Immature natural killer cell (primary cell): ENCODE results near the gene TET3. TPM values are rescaled to one million over a fixed set of nuclear protein-coding genes. Genes with fewer than 3 reads are reported as not detected.
A peak's percentile ranks its signal among the peaks of the same experiment; 100 is the strongest.

Experiments
- DNase-seq, 3 donors: peaks; one replicate each; pipeline ENCODE4 v3.0.0; 2022; ENCODE audit warnings: mixed read lengths in 1 of 3
- H3K27ac Mint-ChIP-seq, 6 donors: one replicate each; pipeline ENCODE4 v1.8.0; 2020; ENCODE audit warnings: mixed read lengths in 6 of 6, mild to moderate bottlenecking in 5 of 6, inconsistent platforms in 4 of 6, moderate library complexity in 3 of 6
- H3K27me3 Mint-ChIP-seq, 3 donors: one replicate each; pipeline ENCODE4 v1.8.0; 2020 to 2021; ENCODE audit warnings: low read depth in 3 of 3, mild to moderate bottlenecking in 3 of 3, mixed read lengths in 3 of 3, moderate library complexity in 3 of 3, inconsistent platforms in 1 of 3
- H3K36me3 Mint-ChIP-seq, 3 donors: one replicate each; pipeline ENCODE4 v1.8.0; 2020; ENCODE audit warnings: mixed read lengths in 3 of 3, inconsistent platforms in 2 of 3, mild to moderate bottlenecking in 2 of 3
- H3K4me1 Mint-ChIP-seq, 2 donors: one replicate each; pipeline ENCODE4 v1.8.0; 2020; ENCODE audit warnings: inconsistent platforms in 2 of 2, mild to moderate bottlenecking in 2 of 2, mixed read lengths in 2 of 2, moderate library complexity in 1 of 2
- H3K4me3 Mint-ChIP-seq, 5 donors: one replicate each; pipeline ENCODE4 v1.8.0; 2020; ENCODE audit warnings: mild to moderate bottlenecking in 5 of 5, mixed read lengths in 5 of 5, inconsistent platforms in 3 of 5, moderate library complexity in 3 of 5
- H3K9me3 Mint-ChIP-seq, 6 donors: one replicate each; pipeline ENCODE4 v1.8.0; 2020; ENCODE audit warnings: mild to moderate bottlenecking in 6 of 6, mixed read lengths in 6 of 6, inconsistent platforms in 4 of 6, moderate library complexity in 3 of 6
- polyA plus RNA-seq, 3 donors: library from polyadenylated mRNA; unstranded; fragments of 300-500 nt; fragmentation: Illumina TruSeq; gene quantifications; one replicate each; pipeline ENCODE4 v1.2.3, GENCODE V29; 2021

Gene TET3
- polyA plus RNA-seq, 3 donors from 2014 or later: 0.16 to 1.2 TPM; not detected in 1

- peak; percentile 77 to 80 (median 77) for DNase-seq
- Mint-ChIP-seq H3K36me3 (no peaks in the 10 kb centered on the region), H3K27me3 (peaks cover 7 to 10% (median 7%) of the 10 kb centered on the region in 3 donors), H3K27ac (peak overlapping the region; percentile 80 to 95 (median 92)), H3K4me3 (peak overlapping the region; percentile 66 to 85 (median 78)), H3K4me1 (peaks cover 42 to 44% of the 10 kb centered on the region in 2 donors), H3K9me3 (no peaks in the 10 kb centered on the region)
Observed at GRCh38 chr2:73970850-73971471, 13.7 kb upstream of the TET3 start.

- DNase-seq: no peak
- Mint-ChIP-seq H3K27me3 (peaks cover 7 to 10% (median 7%) of the 10 kb centered on the region in 3 donors), H3K4me3 (peak overlapping the region; percentile 66 to 85 (median 78)), H3K27ac (peak overlapping the region; percentile 80 to 95 (median 92)), H3K4me1 (peaks cover 42 to 44% of the 10 kb centered on the region in 2 donors), H3K9me3 (no peaks in the 10 kb centered on the region), H3K36me3 (no peaks in the 10 kb centered on the region)
Observed at GRCh38 chr2:73971722-73972121, 13.0 kb upstream of the TET3 start.

- no peak for DNase-seq
- H3K27ac Mint-ChIP-seq: peak overlapping the region in 1 of 6 donors; percentile 17
- H3K4me3 Mint-ChIP-seq: no peak overlapping the region
- H3K36me3 Mint-ChIP-seq: no peaks in the 10 kb centered on the region
- H3K9me3 Mint-ChIP-seq: no peaks in the 10 kb centered on the region
- peaks cover 42 to 44% of the 10 kb centered on the region in 2 donors for H3K4me1 Mint-ChIP-seq
- H3K27me3 Mint-ChIP-seq: peaks cover 7 to 13% (median 9%) of the 10 kb centered on the region in 3 donors
Observed at GRCh38 chr2:73972846-73973245, 11.9 kb upstream of the TET3 start.

- H3K27ac Mint-ChIP-seq: no peak overlapping the region
- H3K4me1 Mint-ChIP-seq: peaks cover 39 to 45% of the 10 kb centered on the region in 2 donors
- no peaks in the 10 kb centered on the region for H3K36me3 Mint-ChIP-seq
- H3K9me3 Mint-ChIP-seq: peaks cover 0 to 1% (median 0%) of the 10 kb centered on the region in 6 donors
- DNase-seq: no peak
- H3K4me3 Mint-ChIP-seq: no peak overlapping the region
- peaks cover 6 to 15% (median 9%) of the 10 kb centered on the region in 3 donors for H3K27me3 Mint-ChIP-seq
Observed at GRCh38 chr2:73975731-73976130, 9.0 kb upstream of the TET3 start.

GRCh38 chr2:73976803-73977202 lies 7.9 kb upstream of the TET3 start:
- DNase-seq: no peak
- H3K36me3 Mint-ChIP-seq: no peaks in the 10 kb centered on the region
- no peak overlapping the region for H3K27ac Mint-ChIP-seq
- peaks cover 6 to 16% (median 9%) of the 10 kb centered on the region in 3 donors for H3K27me3 Mint-ChIP-seq
- H3K9me3 Mint-ChIP-seq: peaks cover 0 to 1% (median 0%) of the 10 kb centered on the region in 6 donors
- H3K4me1 Mint-ChIP-seq: peaks cover 38 to 45% of the 10 kb centered on the region in 2 donors
- no peak overlapping the region for H3K4me3 Mint-ChIP-seq

GRCh38 chr2:73977466-73977865 lies 7.2 kb upstream of the TET3 start:
- H3K36me3 Mint-ChIP-seq: no peaks in the 10 kb centered on the region
- peak overlapping the region in 1 of 6 donors; percentile 26 for H3K27ac Mint-ChIP-seq
- H3K4me3 Mint-ChIP-seq: no peak overlapping the region
- H3K9me3 Mint-ChIP-seq: peaks cover 0 to 1% (median 0%) of the 10 kb centered on the region in 6 donors
- peaks cover 6 to 16% (median 9%) of the 10 kb centered on the region in 3 donors for H3K27me3 Mint-ChIP-seq
- no peak for DNase-seq
- peaks cover 32 to 40% of the 10 kb centered on the region in 2 donors for H3K4me1 Mint-ChIP-seq

GRCh38 chr2:73979021-73979420 lies 5.7 kb upstream of the TET3 start:
- H3K27me3 Mint-ChIP-seq: peaks cover 9 to 21% (median 13%) of the 10 kb centered on the region in 3 donors
- peak overlapping the region in 1 of 6 donors; percentile 31 for H3K27ac Mint-ChIP-seq
- H3K36me3 Mint-ChIP-seq: no peaks in the 10 kb centered on the region
- H3K4me3 Mint-ChIP-seq: peak overlapping the region in 2 of 5 donors; percentile 16 to 51
- DNase-seq: peak in 1 of 3 donors; percentile 31
- peaks cover 0 to 1% (median 0%) of the 10 kb centered on the region in 6 donors for H3K9me3 Mint-ChIP-seq
- peaks cover 30 to 39% of the 10 kb centered on the region in 2 donors for H3K4me1 Mint-ChIP-seq

GRCh38 chr2:73979686-73980085 lies 5.0 kb upstream of the TET3 start:
- peaks cover 30 to 39% of the 10 kb centered on the region in 2 donors for H3K4me1 Mint-ChIP-seq
- H3K9me3 Mint-ChIP-seq: peaks cover 0 to 1% (median 0%) of the 10 kb centered on the region in 6 donors
- no peak overlapping the region for H3K27ac Mint-ChIP-seq
- no peak overlapping the region for H3K4me3 Mint-ChIP-seq
- no peak for DNase-seq
- no peaks in the 10 kb centered on the region for H3K36me3 Mint-ChIP-seq
- peaks cover 9 to 21% (median 13%) of the 10 kb centered on the region in 3 donors for H3K27me3 Mint-ChIP-seq

GRCh38 chr2:73980566-73980965 lies 4.1 kb upstream of the TET3 start:
- Mint-ChIP-seq H3K27ac (no peak overlapping the region), H3K9me3 (peaks cover 0 to 1% (median 0%) of the 10 kb centered on the region in 6 donors)

GRCh38 chr2:73981081-73982001 lies 3.4 kb upstream of the TET3 start:
- H3K27ac Mint-ChIP-seq: no peak overlapping the region
- H3K27me3 Mint-ChIP-seq: peaks cover 11 to 25% (median 15%) of the 10 kb centered on the region in 3 donors
- peak overlapping the region; percentile 25 to 68 (median 48) for H3K4me3 Mint-ChIP-seq
- no peaks in the 10 kb centered on the region for H3K36me3 Mint-ChIP-seq
- H3K4me1 Mint-ChIP-seq: peaks cover 38 to 45% of the 10 kb centered on the region in 2 donors
- no peak for DNase-seq
- peaks cover 0 to 1% (median 0%) of the 10 kb centered on the region in 6 donors for H3K9me3 Mint-ChIP-seq

More at GRCh38 chr2:73980566-73980965, 4.1 kb upstream of the TET3 start:
- peaks cover 31 to 39% of the 10 kb centered on the region in 2 donors for H3K4me1 Mint-ChIP-seq
- H3K4me3 Mint-ChIP-seq: peak overlapping the region in 2 of 5 donors; percentile 25 to 58
- H3K27me3 Mint-ChIP-seq: peaks cover 9 to 21% (median 13%) of the 10 kb centered on the region in 3 donors
- no peaks in the 10 kb centered on the region for H3K36me3 Mint-ChIP-seq
- no peak for DNase-seq

- Mint-ChIP-seq H3K27ac (peak overlapping the region in 2 of 6 donors; percentile 31 to 44), H3K9me3 (peaks cover 0 to 1% (median 0%) of the 10 kb centered on the region in 6 donors), H3K4me1 (peaks cover 47 to 54% of the 10 kb centered on the region in 2 donors), H3K27me3 (peaks cover 13 to 28% (median 16%) of the 10 kb centered on the region in 3 donors), H3K36me3 (no peaks in the 10 kb centered on the region), H3K4me3 (no peak overlapping the region)
- DNase-seq: no peak
Observed at GRCh38 chr2:73982140-73982617, 2.5 kb upstream of the TET3 start.

GRCh38 chr2:73983322-73984202 lies 1.1 kb upstream of the TET3 start:
- peak overlapping the region; percentile 71 to 82 (median 74) for H3K4me3 Mint-ChIP-seq
- no peak for DNase-seq
- peaks cover 11 to 25% (median 16%) of the 10 kb centered on the region in 3 donors for H3K27me3 Mint-ChIP-seq
- H3K9me3 Mint-ChIP-seq: peaks cover 0 to 1% (median 0%) of the 10 kb centered on the region in 6 donors
- peaks cover 60 to 67% of the 10 kb centered on the region in 2 donors for H3K4me1 Mint-ChIP-seq
- peak overlapping the region in 5 of 6 donors; percentile 38 to 75 (median 66) for H3K27ac Mint-ChIP-seq
- no peaks in the 10 kb centered on the region for H3K36me3 Mint-ChIP-seq
